Skeletal muscle cell (primary cell): ENCODE results near the gene CCDC197.

Source experiments
- DNase-seq: peaks from one replicate; pipeline ENCODE4 v3.0.0-alpha.2; 2010; ENCODE audit warnings: low read depth
- H3K4me3 ChIP-seq: 2 replicates; pipeline ENCODE4 v1.5.1; 2011; ENCODE audit warnings: low read depth, mild to moderate bottlenecking, control low read depth, low read length, moderate library complexity

CCDC197 gene

DNA sequence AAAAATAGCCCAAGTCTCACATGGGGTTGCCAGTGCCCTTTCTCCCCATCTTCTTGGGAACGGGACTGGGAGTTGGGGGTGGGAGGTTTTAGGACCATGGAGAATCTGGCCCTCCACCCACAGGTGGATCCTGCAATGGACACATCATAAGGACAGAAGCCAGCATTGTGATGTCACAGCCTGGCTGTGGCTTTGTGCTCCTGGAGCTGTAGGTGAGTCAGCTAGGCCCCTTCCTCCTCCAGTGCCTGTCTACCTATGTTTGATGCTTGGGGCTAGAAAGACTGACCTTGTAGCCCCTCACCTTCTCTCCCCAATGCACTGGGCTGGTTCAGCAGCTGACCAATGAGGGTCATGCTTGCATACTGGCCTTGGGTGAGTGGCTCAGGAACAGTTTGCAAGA, at the start of gene CCDC197:
TSS of gene CCDC197 (plus strand) at position 220 of the 400 bp plus-strand sequence. CDS start 831 bp downstream, outside the sequence.
- H3K4me3 ChIP-seq = no peak within 1 kb of the TSS
- no peak for DNase-seq

DNA sequence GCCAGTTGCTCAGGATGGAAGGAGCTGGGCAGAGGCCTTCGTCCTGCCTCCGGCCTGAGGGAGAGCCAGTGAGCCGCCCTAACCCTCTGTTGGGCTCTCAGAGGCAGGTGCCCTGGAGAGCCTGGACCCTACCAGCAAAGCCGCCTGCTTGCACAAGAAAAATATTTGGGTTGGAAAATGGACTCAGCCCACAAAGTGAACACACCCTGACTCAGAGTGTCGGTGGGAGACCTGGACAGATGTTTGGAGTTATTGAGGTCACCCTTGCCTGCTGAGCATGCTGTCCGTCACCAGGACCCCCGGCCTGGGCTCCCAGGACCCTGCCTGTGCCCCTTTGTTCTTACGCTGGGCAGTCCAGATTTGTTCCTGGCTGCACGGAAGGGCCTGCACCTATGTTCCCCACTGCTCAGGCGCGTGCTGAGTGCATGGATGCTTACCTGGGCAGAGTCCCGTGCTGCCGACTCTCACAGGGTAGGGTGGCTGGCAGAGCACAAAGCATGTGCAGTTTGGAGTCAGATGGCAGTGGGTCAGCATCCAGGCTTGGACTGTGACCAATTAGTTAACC, 47.5 kb upstream of the CCDC197 start:
- H3K4me3 ChIP-seq = no peak overlapping the region
- DNase-seq = no peak

DNA sequence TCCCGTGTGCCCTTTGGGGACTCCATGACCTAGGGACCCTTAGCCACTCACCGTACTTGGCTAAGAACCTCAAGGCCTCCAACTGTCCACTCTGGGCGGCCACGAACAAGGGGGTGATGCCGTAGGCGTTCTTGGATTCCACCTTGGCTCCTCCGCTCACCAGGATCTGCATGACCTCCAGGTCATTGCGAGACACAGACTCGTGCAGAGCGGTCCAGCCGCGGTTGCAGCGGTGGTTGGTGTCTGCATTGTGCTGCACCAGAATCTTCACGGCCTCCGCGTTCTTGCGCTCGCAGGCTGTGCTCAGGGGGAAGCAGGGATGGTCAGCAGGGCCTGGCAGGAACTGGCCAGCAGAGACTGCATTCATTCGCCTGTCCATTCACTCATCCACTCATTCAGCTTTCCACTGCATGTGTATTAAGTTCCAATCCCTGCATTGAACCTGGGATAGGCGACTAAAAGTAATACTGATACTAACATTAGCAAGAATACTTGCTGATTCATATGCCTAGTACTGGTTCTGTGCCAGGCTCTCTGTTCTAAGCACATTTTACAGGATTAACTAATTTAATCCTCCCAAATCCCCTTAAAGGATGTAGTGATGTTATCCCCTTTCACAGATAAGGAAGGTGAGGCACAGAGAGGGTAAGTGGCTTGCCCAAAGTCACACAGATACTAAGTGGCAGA, 46.0 kb upstream of the CCDC197 start:
- no peak for DNase-seq

DNA sequence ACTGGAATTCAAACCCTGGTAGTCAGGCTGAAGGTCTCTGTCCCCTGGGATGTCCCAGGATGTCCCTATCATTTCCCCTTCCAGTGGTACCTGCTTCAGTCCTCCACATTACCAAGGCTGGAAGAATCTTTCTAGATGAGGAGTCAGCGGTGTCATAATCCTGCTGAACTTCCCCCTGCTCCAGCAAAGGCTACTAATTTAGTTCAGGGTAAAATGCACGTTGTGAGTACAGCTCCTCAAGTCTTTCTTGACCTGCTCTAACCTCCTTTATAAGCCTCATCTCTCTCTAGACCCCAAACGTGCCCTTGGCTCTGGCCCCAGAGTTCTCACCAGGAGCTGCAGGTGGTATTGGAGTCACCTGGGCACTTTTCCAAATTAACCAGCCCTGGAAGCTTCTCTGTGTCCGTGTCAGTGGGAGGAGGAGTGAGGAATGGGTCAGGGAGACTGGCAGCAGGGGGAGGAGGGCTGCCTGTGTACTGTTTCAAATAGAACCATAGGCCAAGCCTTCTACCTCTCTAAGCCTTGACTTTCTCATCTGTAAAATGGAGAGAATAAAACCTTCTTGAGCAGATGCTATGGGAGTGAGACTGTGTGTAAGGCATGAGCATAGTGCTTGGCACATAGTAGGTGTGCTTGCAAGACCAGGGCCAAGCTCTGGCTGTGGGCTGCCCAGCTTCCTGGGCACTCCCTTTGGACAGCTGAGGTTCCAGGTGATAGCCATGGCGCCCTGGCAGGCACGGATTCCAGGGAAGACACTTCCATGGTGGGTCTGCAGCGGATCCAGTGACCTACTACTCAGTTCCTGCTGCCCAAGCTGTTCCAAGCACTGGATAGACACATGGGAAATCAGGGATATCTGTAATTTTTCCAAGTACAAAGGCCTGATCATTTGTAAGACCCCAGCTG, 45.2 kb upstream of the CCDC197 start:
- DNase-seq = no peak

More for the DNA sequence above, 46.0 kb upstream of the CCDC197 start:
- no peak overlapping the region for H3K4me3 ChIP-seq

DNA sequence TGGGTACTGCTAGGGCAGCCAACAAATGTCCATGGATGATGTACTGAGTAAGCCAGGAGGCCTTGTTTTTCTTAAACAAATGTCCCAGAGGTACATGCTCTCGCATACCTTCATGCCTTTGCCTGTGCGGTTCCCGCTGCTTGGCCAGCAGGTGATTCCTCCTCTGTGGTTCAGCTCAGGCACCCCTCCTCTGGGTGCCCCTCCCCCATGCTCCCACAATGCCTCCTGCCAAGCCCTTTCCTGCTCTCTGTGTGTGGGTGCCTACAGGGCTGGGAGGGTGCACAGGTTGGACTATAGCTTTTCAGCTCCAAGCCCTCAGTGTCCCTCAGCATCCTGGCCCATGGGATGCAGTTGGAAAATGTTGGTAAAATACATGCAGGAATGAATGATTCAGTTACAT, 44.3 kb upstream of the CCDC197 start:
- no peak overlapping the region for H3K4me3 ChIP-seq
- no peak for DNase-seq

More for the DNA sequence above, 45.2 kb upstream of the CCDC197 start:
- H3K4me3 ChIP-seq = no peak overlapping the region

GRCh38 chr14:93953263-93953662, 43.8 kb upstream of the CCDC197 start:
- DNase-seq = no peak
- H3K4me3 ChIP-seq = no peak overlapping the region

- no peak overlapping the region for H3K4me3 ChIP-seq
- no peak for DNase-seq
Observed at GRCh38 chr14:93953739-93954515, 43.2 kb upstream of the CCDC197 start.

DNA sequence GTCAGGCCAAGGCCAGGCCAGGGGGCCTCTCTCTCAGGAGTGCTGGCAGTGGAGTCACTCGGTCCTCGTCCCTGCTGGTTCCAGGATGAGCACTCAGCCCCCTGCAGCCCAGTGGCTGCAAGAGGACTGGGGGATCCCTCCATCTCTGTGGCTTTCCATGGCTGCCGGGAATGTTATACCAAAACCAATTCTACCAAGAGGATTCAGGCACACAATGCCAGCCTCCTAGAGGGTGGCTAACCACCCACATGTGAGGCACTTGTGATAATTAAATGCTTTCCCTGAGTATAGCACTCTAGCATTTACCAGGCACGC, 42.6 kb upstream of the CCDC197 start:
- no peak for DNase-seq
- no peak overlapping the region for H3K4me3 ChIP-seq

DNA sequence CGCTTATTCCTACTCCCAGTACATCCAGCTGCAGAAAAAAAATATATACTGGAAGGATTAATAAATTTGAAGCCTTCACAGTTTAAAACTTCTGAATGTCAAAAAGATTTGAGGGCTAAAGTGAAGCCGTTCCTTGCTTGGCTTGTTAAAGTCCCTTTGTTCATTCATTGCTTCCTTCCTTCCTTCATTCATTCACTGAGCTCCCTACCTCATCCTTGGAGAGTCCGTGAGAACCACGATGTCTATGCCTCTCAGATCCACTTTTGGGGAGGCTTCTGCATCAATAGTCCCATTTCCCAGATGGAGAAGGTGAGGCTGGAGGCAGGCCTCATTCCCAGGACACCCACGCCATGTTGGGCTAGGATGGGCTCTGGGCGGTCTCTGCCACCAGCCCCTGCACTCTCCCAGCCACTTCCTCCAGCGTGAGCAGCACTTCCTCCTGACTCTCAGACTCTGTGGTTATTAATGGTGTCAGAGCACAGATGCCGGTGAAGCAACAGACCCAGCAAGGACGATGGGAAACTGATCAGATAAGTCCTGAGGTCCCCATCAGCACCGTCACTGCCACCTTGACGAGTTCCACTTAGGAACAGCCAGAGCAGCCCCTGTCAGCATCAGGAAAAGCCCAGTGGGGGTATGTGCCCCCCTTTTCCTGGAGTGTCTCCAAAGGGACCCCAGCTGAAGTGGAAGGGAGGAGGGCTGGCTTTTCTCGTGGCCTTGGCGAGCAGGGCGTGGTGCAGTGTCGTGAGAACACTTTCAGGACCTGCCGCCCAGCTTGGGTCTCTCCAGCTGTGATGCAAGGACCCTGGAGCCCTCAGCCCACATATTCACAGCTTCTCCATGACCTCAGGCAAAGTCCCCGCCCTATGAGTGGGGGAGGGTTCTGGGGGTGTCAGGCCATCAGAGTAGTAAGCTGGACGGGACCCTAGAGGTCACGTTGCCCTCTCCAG, 41.9 kb upstream of the CCDC197 start:
- DNase-seq = no peak
- no peak overlapping the region for H3K4me3 ChIP-seq

GRCh38 chr14:93955850-93956481, 41.1 kb upstream of the CCDC197 start:
- no peak overlapping the region for H3K4me3 ChIP-seq
- DNase-seq = no peak

GRCh38 chr14:93956514-93957332, 40.4 kb upstream of the CCDC197 start:
- DNase-seq = no peak
- no peak overlapping the region for H3K4me3 ChIP-seq

- H3K4me3 ChIP-seq = no peak overlapping the region
- no peak for DNase-seq
Observed at GRCh38 chr14:93957333-93957710, 39.8 kb upstream of the CCDC197 start.

- H3K4me3 ChIP-seq = no peak overlapping the region
- DNase-seq = no peak
Observed at GRCh38 chr14:93957751-93958566, 39.1 kb upstream of the CCDC197 start.

GRCh38 chr14:93958567-93959238, 38.4 kb upstream of the CCDC197 start:
- no peak overlapping the region for H3K4me3 ChIP-seq
- DNase-seq = no peak

DNA sequence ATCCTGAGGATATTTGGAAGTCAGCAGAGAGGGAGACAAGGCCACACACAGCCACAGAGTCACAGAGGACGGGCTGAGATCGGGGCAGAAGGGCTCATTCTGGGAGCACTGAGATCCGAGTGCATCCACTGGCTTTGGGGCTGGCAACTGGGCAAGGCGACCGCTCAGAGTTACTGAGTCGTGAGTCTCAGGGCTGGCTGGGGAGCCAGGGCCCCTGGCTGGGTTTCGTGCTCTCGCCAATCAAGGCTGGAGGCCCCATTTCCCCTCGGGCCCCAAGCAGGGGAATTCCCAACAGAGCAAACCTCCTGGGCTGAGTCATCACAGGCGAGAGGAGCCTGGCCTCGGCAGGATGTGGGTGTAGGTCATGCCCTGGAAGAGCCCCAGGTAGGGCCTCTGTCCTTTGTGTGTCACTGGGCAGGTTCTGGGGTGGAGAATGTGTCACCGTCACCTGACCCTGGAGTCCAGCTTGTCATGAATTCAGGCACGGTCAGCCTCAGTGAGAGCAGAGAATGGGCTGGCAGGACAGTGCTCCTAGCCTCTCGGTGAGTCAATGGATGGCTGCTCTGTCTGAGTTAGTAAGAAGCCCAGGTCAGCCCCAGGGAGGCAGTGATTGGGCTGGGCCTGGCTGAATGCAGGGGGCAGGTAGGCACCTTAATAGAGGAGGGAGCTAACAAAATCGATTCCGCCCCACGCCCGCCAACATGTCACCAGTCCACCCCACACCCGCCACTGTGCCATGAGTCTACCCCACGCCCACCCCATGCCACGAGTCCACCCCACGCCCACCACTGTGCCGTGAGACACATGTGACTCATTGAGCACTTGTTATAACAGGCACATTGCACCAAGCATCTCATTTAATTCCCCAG, 37.6 kb upstream of the CCDC197 start:
- DNase-seq = no peak
- H3K4me3 ChIP-seq = no peak overlapping the region
